HTR-8/SVneo (cell line): Measurements from ENCODE around the gene TOP3A.
A peak's percentile ranks its signal among the peaks of the same experiment; 100 is the strongest.
"Not testable (repeated sequence)": the region's sequence is repeated elsewhere in the genome, so short reads cannot be mapped to it uniquely, and the experiment has no call there.

Experiments used
- DNase-seq: peaks from one replicate; pipeline ENCODE4 v3.0.0; 2011; ENCODE audit warnings: low spot score, mixed read lengths; ENCODE audit not compliant: insufficient read length
- FAIRE-seq: peaks from 2 replicates; lab custom pipeline; 2011; peaks lifted over from hg19 to GRCh38; lab: Jason Lieb, UNC

Gene TOP3A

GRCh38 chr17:18314731-18315561, at the start of gene TOP3A, which contains the start of gene SMCR8:
TOP3A (minus strand) TSS chr17:18314994; CDS start chr17:18314778, 216 bp downstream.
SMCR8 (plus strand) TSS chr17:18315293; CDS start chr17:18315790, 497 bp downstream.
- peak; percentile 100 for DNase-seq
- peak; percentile 99 for FAIRE-seq

GRCh38 chr17:18364166-18364565, 49.4 kb upstream of the TOP3A start:
- FAIRE-seq (no peak), DNase-seq (no peak)

DNA sequence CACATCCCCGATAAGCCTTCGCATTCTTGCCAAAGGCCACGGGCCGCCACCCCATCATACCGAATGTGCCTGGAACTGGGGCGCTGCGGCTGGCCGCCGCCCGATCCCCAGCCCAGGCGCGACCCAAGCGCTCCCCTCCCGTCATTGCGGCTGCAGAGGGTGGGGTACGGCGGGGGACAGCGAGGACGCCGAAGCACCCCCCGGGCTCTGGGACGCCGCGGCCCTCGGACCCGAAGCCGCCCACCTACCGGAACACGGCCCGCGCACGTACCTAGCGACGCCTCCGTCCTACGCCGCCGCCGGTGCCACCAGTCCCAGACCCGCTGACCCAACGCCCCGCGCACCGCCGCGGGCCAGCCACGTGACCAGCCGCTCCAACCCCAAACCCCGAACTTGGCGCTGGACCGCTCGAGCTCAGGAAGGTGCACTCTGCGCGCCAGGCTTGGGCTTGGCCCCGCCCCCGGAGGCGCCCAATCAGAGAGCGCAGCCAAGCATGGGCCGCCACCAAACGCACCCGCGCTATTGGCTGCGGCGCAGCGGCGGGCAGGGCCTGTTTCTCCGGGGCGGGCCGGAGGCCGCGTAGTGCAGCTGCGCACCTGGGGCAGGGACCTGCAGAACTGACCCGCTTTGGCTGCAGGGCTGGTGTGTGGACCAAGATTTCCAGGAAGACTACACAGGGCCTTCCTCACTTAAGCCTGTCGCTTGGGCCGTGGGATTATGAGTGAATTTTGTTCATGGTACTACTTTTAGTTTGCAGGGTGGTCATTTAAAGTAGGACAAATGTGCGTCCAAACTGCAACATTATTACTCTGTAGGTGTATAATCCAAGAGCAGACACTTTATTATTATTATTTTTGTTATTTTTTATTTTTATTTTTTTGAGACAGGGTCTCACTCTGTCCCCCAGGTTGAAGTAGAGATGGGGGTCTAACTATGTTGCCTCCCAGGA, 48.6 kb upstream of the TOP3A start, which contains the start of gene SHMT1:
TSS of gene SHMT1 (minus strand) at position 450 of the 949 bp plus-strand sequence. CDS start 7,569 bp downstream, outside the sequence.
- FAIRE-seq (peak; percentile 100), DNase-seq (peak; percentile 99)

- FAIRE-seq (no peak), DNase-seq (peak; percentile 53)
Measured at GRCh38 chr17:18362698-18363100, 47.9 kb upstream of the TOP3A start.

- FAIRE-seq: peak; percentile 52
- no peak for DNase-seq
Measured at GRCh38 chr17:18361837-18362697, 47.3 kb upstream of the TOP3A start.

DNA sequence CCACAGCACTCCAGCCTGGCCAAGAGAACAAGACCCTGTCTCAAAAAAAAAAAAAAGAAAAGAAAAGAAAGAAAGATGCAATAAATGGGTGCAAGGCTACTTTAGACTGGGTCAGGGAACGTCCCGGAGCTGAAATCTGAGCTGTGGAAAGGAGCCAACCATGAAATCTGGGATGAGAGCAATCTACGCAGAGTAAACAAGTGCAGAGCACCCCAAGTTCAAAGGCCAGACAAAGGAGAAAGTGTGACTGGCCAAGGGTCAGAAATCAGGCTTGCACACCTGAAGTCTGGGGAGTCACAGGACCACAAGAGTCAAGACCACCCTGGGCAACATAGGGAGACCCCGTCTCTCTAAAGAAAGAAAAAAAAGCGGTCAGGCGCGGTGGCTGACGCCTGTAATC, 45.7 kb upstream of the TOP3A start:
- no peak for DNase-seq
- FAIRE-seq: no peak

GRCh38 chr17:18356624-18357023, 41.8 kb upstream of the TOP3A start:
- no peak for FAIRE-seq
- no peak for DNase-seq

DNA sequence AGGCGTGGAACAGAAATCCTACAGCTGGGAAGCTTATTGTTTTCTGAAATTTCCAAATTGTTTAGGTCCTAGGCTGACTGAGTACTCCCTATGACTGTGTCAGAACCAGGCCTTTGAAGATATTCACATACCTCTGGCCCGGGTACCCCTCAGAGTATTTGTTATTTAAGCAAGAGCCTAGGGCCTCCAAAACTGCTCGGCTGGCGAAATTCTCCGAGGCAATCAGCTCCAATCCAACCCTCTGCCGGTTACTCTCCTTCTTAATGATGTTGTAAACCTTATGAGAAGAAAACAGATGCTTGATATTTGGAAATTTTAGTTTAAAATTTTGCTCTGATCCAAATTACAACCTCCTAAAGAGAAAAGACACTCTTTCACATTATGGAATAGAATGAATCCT, 38.7 kb upstream of the TOP3A start:
- no peak for FAIRE-seq
- no peak for DNase-seq

DNA sequence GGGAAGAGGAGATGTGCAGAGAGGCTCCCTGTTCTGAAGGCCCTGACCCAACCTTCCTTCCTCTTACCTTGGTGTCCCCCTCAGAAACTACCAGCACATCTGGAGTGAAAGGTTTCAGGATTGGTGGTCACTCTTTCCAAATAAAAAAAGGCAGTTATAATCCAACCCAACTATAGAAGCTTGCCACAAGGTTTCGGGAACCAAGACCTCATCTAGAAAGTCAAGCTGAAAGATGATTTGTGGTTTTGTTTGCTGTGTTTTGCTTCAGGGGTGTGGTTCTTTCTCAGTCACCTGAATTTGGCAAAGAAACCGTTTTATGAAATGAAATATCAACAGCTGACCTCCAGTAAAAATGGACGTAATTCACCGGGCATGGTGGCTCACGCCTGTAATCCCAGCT, 29.2 kb upstream of the TOP3A start:
- FAIRE-seq (peak; percentile 38), DNase-seq (no peak)

DNA sequence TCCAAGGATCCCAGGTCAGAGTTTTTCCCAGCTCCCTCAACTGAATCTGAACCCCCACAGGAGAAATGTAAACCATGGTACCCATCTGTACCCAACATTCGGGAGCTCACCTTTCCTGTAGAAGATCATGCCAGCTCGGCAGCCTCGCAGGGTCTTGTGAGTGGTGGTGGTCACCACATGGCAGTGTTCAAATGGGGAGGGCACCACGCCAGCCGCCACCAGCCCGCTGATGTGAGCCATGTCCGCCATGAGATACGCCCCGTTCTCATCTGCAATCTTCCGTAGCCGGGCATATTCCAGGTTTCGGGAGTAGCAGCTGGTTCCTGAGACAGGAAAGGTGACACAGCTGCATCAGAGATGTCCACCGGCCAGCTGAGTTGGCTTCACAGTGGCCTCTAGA, 25.1 kb upstream of the TOP3A start:
- FAIRE-seq: peak; percentile 71

DNA sequence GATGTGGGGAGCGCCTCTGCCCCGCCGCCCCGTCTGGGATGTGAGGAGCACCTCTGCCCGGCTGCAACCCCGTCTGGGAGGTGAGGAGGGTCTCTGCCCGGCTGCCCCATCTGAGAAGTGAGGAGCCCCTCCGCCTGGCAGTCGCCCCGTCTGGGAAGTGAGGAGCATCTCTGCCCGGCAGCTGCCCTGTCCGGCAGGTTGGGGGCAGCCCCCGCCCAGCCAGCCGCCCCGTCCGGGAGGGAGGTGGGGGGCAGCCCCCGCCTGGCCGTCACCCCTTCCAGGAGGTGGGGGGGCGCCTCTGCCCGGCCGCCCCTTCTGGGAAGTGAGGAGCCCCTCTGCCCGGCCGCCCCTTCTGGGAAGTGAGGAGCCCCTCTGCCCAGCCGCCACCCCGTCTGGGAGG, 23.4 kb upstream of the TOP3A start:
- not testable (repeated sequence) for FAIRE-seq, DNase-seq

More for the DNA sequence above, 25.1 kb upstream of the TOP3A start:
- no peak for DNase-seq

DNA sequence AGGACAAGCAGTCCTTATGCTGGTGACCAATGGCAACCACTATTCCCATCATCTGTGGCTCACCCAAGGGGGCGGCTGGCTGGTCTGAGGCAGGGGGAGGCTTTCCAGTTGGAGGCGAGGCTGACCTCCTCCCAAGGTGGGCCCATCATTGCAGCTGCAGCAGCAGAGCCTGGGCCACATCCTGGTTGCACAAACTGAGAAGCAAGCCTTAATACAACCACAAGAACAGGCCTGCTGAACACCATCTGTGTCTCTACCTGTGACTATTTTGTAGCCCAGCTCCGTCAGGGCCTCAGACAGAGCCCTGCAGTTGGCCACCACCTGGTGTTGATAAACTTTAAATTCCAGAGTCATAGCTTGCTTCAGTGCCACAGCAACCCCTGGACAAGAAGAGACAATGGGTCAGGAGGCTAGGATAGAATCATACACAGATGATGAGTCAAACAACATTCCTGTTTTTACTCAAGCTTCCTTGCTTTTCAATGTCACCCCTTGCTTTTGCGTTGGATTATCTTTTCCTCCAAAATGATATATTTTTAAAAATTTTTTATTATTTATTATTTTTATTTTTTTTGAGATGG, 18.2 kb upstream of the TOP3A start:
- no peak for FAIRE-seq

DNA sequence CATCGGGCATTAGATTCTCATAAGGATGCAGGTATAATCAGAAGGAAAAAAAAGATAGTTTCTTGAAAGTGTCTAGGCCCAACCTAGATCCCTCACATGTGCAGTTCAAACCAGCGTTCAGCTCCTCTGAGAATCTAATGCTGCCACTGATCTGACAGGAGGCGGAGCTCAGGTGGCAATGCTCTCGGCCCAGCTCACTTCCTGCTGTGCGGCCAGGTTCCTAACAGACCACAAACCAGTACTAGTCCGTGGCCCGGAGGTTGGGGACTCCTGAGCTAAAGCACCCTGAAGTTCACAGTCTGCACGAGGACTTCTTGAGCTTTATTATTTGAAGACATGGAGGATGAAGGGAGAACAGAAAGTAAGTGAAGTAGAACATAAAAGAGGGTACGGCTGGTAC, 17.1 kb upstream of the TOP3A start:
- FAIRE-seq: no peak
- DNase-seq: no peak

More for the DNA sequence above, 18.2 kb upstream of the TOP3A start:
- no peak for DNase-seq

GRCh38 chr17:18328643-18329204, 13.9 kb upstream of the TOP3A start:
- no peak for FAIRE-seq
- no peak for DNase-seq

GRCh38 chr17:18327556-18327955, 12.8 kb upstream of the TOP3A start:
- DNase-seq: no peak
- no peak for FAIRE-seq

GRCh38 chr17:18327093-18327492, 12.3 kb upstream of the TOP3A start:
- DNase-seq (no peak), FAIRE-seq (peak; percentile 13)

DNA sequence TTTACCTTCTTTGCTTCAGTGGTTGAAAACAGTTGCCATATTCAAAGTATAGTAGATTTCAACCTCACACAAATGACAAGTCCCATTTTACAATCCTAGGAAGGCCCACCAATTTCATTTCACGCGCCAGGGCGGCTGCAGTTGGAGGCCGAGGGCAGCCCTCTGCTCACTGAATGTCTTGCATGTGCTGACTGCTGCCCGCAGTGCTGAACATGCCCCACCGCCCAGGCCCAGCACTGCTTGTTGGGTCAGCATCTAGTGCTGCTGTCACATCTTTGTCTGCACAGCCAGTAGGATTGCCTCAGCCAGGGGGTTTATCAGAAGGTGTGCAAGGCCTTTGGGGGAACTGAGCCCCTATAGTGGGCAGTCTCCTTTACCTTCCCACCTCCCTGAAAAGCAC, 11.8 kb upstream of the TOP3A start:
- DNase-seq (no peak), FAIRE-seq (no peak)

- FAIRE-seq (no peak), DNase-seq (no peak)
Measured at GRCh38 chr17:18326039-18326438, 11.2 kb upstream of the TOP3A start.
